Bronchial epithelial cell (primary cell): Measurements from ENCODE around the gene ASB1. TPM values are rescaled to one million over a fixed set of nuclear protein-coding genes. Genes with fewer than 3 reads are reported as not detected.
"Not testable (repeated sequence)": the region's sequence is repeated elsewhere in the genome, so short reads cannot be mapped to it uniquely, and the experiment has no call there.

Source experiments
- DNase-seq: peaks from one replicate; pipeline ENCODE4 v3.0.0-alpha.2; 2010; ENCODE audit warnings: low read depth
- FAIRE-seq: peaks from 2 replicates; lab custom pipeline; 2011; peaks lifted over from hg19 to GRCh38; lab: Jason Lieb, UNC
- H3K27me3 ChIP-seq: 2 replicates; pipeline ENCODE4 v1.5.1; 2011; ENCODE audit warnings: low read length; ENCODE audit not compliant: control insufficient read depth, insufficient read depth
- H3K36me3 ChIP-seq: 2 replicates; pipeline ENCODE4 v1.5.1; 2011; ENCODE audit warnings: low read length; ENCODE audit not compliant: control insufficient read depth, insufficient read depth
- H3K4me3 ChIP-seq: 2 replicates; pipeline ENCODE4 v1.5.1; 2011; ENCODE audit warnings: mild to moderate bottlenecking, low read depth, low read length, control low read depth
- CTCF ChIP-seq: IDR thresholded peaks from 2 replicates; pipeline ENCODE4 v1.5.1; 2011; ENCODE audit warnings: mild to moderate bottlenecking, moderate library complexity, low read length, control low read depth, inconsistent platforms; ENCODE audit not compliant: insufficient read depth, severe bottlenecking
- total RNA-seq: library from RNA; depleted of rRNA; stranded (reverse); fragments of >200 nt; gene quantifications from 2 replicates; pipeline ENCODE4 v1.2.1, GENCODE V29; 2014

The ASB1 gene
- total RNA-seq, 1 donor from 2014 or later: 41.9 TPM

- Histone ChIP-seq H3K27me3 (no peaks in the 10 kb centered on the region), H3K4me3 (no peak overlapping the region), H3K36me3 (peaks cover 21% of the 10 kb centered on the region)
- DNase-seq (no peak), FAIRE-seq (no peak)
- TF ChIP-seq CTCF: no peak
Measured at GRCh38 chr2:238440331-238440730, 13.6 kb downstream of the ASB1 start.

GRCh38 chr2:238440767-238441166 lies 14.0 kb downstream of the ASB1 start:
- H3K36me3 ChIP-seq: peaks cover 18% of the 10 kb centered on the region
- FAIRE-seq: no peak
- H3K4me3 ChIP-seq: no peak overlapping the region
- TF ChIP-seq CTCF: no peak
- H3K27me3 ChIP-seq: no peaks in the 10 kb centered on the region
- DNase-seq: no peak

GRCh38 chr2:238441262-238442114 lies 14.8 kb downstream of the ASB1 start:
- Histone ChIP-seq H3K36me3 (peaks cover 24% of the 10 kb centered on the region), H3K4me3 (no peak overlapping the region), H3K27me3 (no peaks in the 10 kb centered on the region)
- no peak for TF ChIP-seq CTCF
- FAIRE-seq (peak; percentile 64), DNase-seq (no peak)

- not testable (repeated sequence) for FAIRE-seq, H3K27me3 ChIP-seq, DNase-seq, H3K4me3 ChIP-seq
- H3K36me3 ChIP-seq: peaks cover 26% of the 10 kb centered on the region
Measured at GRCh38 chr2:238442257-238442656, 15.5 kb downstream of the ASB1 start.

GRCh38 chr2:238444242-238444641 lies 17.5 kb downstream of the ASB1 start:
- TF ChIP-seq CTCF: no peak
- Histone ChIP-seq H3K36me3 (peaks cover 31% of the 10 kb centered on the region), H3K27me3 (no peaks in the 10 kb centered on the region), H3K4me3 (no peak overlapping the region)
- no peak for FAIRE-seq
- no peak for DNase-seq

GRCh38 chr2:238445409-238446190 lies 18.9 kb downstream of the ASB1 start:
- H3K36me3 ChIP-seq: peaks cover 34% of the 10 kb centered on the region
- FAIRE-seq: no peak

More at GRCh38 chr2:238445409-238446190, 18.9 kb downstream of the ASB1 start:
- no peak for DNase-seq
- H3K4me3 ChIP-seq: no peak overlapping the region
- TF ChIP-seq CTCF: no peak
- no peaks in the 10 kb centered on the region for H3K27me3 ChIP-seq
